ENCODE results near the gene CNTF. TPM values are rescaled to one million over a fixed set of nuclear protein-coding genes. Genes with fewer than 3 reads are reported as not detected.

CNTF gene
- total RNA-seq, 1 donor from 2014 or later, result 1.6 TPM

DNA sequence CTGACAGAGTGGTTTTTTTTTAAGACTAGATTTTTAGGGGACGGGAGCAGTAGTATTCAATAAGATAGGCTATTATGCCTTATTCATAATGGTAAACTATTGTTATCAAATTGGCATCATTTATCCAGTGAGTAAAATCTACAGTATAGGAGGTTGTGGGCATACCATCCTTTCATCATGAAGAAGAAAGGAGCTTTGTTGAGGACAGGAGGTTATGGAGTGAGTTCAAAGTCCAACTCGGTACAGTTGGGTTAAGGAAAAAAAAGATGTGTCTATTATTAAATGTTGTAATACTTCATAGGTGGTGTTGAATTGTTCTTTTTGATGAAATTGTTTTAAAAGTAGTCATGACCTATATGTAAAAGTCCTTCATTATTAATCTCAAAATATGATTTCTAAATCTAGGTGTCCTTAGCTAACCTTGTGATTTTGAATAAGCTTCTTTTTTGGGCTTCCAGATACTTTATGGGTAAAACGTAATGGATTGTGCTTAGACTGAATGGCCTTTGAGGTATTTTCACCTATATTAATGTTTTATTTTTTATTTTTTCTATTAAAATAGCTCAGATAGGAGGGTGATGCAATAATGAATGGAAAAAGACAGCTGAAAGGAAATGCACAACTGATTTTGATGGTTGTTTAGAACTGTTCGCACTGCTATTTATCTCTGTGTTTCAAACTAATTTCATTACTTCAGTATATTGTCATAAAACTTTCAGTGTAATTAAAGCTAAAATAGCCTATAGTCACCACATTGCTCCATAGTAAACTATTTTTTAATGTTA, 15.3 kb upstream of the CNTF start:
- no peak for DNase-seq (ENCODE audit: low spot score)
- TF ChIP-seq, protein P1, sequence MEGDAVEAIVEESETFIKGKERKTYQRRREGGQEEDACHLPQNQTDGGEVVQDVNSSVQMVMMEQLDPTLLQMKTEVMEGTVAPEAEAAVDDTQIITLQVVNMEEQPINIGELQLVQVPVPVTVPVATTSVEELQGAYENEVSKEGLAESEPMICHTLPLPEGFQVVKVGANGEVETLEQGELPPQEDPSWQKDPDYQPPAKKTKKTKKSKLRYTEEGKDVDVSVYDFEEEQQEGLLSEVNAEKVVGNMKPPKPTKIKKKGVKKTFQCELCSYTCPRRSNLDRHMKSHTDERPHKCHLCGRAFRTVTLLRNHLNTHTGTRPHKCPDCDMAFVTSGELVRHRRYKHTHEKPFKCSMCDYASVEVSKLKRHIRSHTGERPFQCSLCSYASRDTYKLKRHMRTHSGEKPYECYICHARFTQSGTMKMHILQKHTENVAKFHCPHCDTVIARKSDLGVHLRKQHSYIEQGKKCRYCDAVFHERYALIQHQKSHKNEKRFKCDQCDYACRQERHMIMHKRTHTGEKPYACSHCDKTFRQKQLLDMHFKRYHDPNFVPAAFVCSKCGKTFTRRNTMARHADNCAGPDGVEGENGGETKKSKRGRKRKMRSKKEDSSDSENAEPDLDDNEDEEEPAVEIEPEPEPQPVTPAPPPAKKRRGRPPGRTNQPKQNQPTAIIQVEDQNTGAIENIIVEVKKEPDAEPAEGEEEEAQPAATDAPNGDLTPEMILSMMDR (IDR thresholded peaks at IDR 0.05; ENCODE audit: unreplicated experiment), result no peak
- Mint-ChIP-seq H3K27me3 (ENCODE audit: unreplicated experiment) (no peaks in the 10 kb centered on the region), H3K4me1 (ENCODE audit: unreplicated experiment) (peaks cover 7% of the 10 kb centered on the region), H3K27ac (ENCODE audit: unreplicated experiment) (no peak overlapping the region), H3K9me3 (ENCODE audit: unreplicated experiment) (no peaks in the 10 kb centered on the region), H3K4me3 (ENCODE audit: unreplicated experiment) (no peak overlapping the region), H3K36me3 (ENCODE audit: low read depth, unreplicated experiment) (peaks cover 6% of the 10 kb centered on the region)

DNA sequence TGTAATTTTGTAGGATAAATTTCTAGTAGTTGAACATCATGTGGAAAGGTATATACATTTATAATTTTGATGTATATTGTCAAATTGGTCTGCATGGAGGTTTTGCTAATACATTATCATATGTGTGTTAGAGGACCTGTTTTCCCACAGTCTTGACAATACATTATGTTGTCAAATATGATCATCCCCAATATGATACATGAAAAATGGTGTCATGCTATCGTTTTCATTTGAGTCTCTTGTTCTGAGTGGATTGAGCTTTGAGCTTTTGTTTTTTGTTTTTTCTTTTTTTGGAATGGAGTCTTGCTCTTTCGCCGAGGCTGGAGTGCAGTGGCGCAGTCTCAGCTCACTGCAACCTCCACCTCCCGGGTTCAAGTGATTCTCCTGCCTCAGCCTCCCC, 14.1 kb upstream of the CNTF start:
- H3K27ac Mint-ChIP-seq (ENCODE audit: unreplicated experiment), result no peak overlapping the region
- H3K4me1 Mint-ChIP-seq (ENCODE audit: unreplicated experiment), result peaks cover 7% of the 10 kb centered on the region
- peaks cover 8% of the 10 kb centered on the region for H3K36me3 Mint-ChIP-seq (ENCODE audit: low read depth, unreplicated experiment)
- H3K4me3 Mint-ChIP-seq (ENCODE audit: unreplicated experiment), result no peak overlapping the region
- H3K9me3 Mint-ChIP-seq (ENCODE audit: unreplicated experiment), result no peaks in the 10 kb centered on the region
- H3K27me3 Mint-ChIP-seq (ENCODE audit: unreplicated experiment), result no peaks in the 10 kb centered on the region
- no peak for DNase-seq (ENCODE audit: low spot score)
- TF ChIP-seq, protein P1 (IDR thresholded peaks at IDR 0.05; ENCODE audit: unreplicated experiment), result no peak

GRCh38 chr11:58609723-58610122, 12.7 kb upstream of the CNTF start:
- no peak overlapping the region for H3K4me3 Mint-ChIP-seq (ENCODE audit: unreplicated experiment)
- H3K9me3 Mint-ChIP-seq (ENCODE audit: unreplicated experiment), result no peaks in the 10 kb centered on the region
- H3K36me3 Mint-ChIP-seq (ENCODE audit: low read depth, unreplicated experiment), result peaks cover 16% of the 10 kb centered on the region
- TF ChIP-seq, protein P1 (IDR thresholded peaks at IDR 0.05; ENCODE audit: unreplicated experiment), result no peak
- peaks cover 7% of the 10 kb centered on the region for H3K4me1 Mint-ChIP-seq (ENCODE audit: unreplicated experiment)
- no peaks in the 10 kb centered on the region for H3K27me3 Mint-ChIP-seq (ENCODE audit: unreplicated experiment)
- no peak overlapping the region for H3K27ac Mint-ChIP-seq (ENCODE audit: unreplicated experiment)
- DNase-seq (ENCODE audit: low spot score), result no peak

DNA sequence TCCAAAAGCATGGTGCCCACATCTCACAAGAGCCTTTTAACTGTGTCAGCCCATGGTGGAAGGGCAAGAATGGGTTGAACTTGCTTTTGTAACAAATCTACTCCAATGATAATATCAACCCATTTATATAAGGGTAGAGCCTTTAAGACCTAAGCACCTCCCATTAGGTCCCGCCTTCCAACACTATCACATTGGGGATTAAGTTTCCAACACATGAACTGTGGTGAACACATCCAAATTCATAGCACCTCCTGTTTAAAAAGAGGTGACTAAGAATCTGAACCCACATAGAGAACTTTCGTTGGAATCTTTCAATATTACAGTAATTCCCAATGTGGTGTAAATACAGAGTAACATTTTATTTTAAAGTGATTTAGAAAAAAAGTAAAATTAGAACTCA, 9.2 kb upstream of the CNTF start:
- peaks cover 7% of the 10 kb centered on the region for H3K4me1 Mint-ChIP-seq (ENCODE audit: unreplicated experiment)
- H3K9me3 Mint-ChIP-seq (ENCODE audit: unreplicated experiment), result no peaks in the 10 kb centered on the region
- no peak overlapping the region for H3K4me3 Mint-ChIP-seq (ENCODE audit: unreplicated experiment)
- DNase-seq (ENCODE audit: low spot score), result no peak
- TF ChIP-seq, protein P1 (IDR thresholded peaks at IDR 0.05; ENCODE audit: unreplicated experiment), result no peak
- H3K36me3 Mint-ChIP-seq (ENCODE audit: low read depth, unreplicated experiment), result peaks cover 29% of the 10 kb centered on the region
- no peak overlapping the region for H3K27ac Mint-ChIP-seq (ENCODE audit: unreplicated experiment)
- H3K27me3 Mint-ChIP-seq (ENCODE audit: unreplicated experiment), result no peaks in the 10 kb centered on the region

DNA sequence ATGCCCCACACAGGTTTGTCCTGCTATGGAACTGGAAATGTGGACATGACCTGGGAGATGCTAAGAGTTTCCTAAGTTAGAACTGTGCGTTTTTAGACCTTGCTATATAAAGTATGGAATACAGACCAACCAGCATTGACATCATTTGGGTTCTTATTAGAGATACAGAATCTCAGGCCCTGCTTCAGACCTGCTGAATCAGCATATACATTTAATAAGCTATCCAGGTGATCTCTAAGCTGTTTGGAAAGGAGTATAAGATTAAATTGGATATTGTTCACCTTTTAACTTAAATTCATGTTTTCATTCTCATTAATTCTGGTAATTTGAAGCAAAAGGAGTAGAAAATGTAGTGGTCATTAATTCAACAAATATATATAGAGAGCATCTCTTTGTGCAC, 6.9 kb upstream of the CNTF start:
- peaks cover 33% of the 10 kb centered on the region for H3K36me3 Mint-ChIP-seq (ENCODE audit: low read depth, unreplicated experiment)
- no peak overlapping the region for H3K27ac Mint-ChIP-seq (ENCODE audit: unreplicated experiment)

More for the DNA sequence above, 6.9 kb upstream of the CNTF start:
- DNase-seq (ENCODE audit: low spot score), result no peak
- TF ChIP-seq, protein P1 (IDR thresholded peaks at IDR 0.05; ENCODE audit: unreplicated experiment), result no peak
- Mint-ChIP-seq H3K27me3 (ENCODE audit: unreplicated experiment) (peaks cover 2% of the 10 kb centered on the region), H3K4me3 (ENCODE audit: unreplicated experiment) (no peak overlapping the region), H3K9me3 (ENCODE audit: unreplicated experiment) (no peaks in the 10 kb centered on the region), H3K4me1 (ENCODE audit: unreplicated experiment) (no peaks in the 10 kb centered on the region)
